ENCODE measurements around the gene RAMP3. TPM values are rescaled to one million over a fixed set of nuclear protein-coding genes. Genes with fewer than 3 reads are reported as not detected.
"Not testable (repeated sequence)": the region's sequence is repeated elsewhere in the genome, so short reads cannot be mapped to it uniquely, and the experiment has no call there.

RAMP3 gene
- total RNA-seq, 1 donor from 2014 or later, result not detected

GRCh38 chr7:45199506-45199905 lies 41.9 kb downstream of the RAMP3 start:
- Mint-ChIP-seq H3K36me3 (ENCODE audit: insufficient read depth) (no peaks in the 10 kb centered on the region), H3K27me3 (peaks cover 21% of the 10 kb centered on the region), H3K4me1 (ENCODE audit: low read depth) (no peaks in the 10 kb centered on the region), H3K27ac (no peak overlapping the region), H3K4me3 (ENCODE audit: low read depth) (no peak overlapping the region), H3K9me3 (ENCODE audit: low read depth) (no peaks in the 10 kb centered on the region)
- no peak for TF ChIP-seq CTCF (IDR thresholded peaks at IDR 0.05; ENCODE audit: unreplicated experiment)
- no peak for DNase-seq (ENCODE audit: low spot score, unreplicated experiment)

GRCh38 chr7:45202625-45203024 lies 45.0 kb downstream of the RAMP3 start:
- no peak overlapping the region for H3K4me3 Mint-ChIP-seq (ENCODE audit: low read depth)
- no peak for DNase-seq (ENCODE audit: low spot score, unreplicated experiment)
- no peaks in the 10 kb centered on the region for H3K9me3 Mint-ChIP-seq (ENCODE audit: low read depth)
- H3K4me1 Mint-ChIP-seq (ENCODE audit: low read depth), result no peaks in the 10 kb centered on the region
- TF ChIP-seq CTCF (IDR thresholded peaks at IDR 0.05; ENCODE audit: unreplicated experiment), result no peak
- H3K27ac Mint-ChIP-seq, result no peak overlapping the region
- no peaks in the 10 kb centered on the region for H3K36me3 Mint-ChIP-seq (ENCODE audit: insufficient read depth)
- H3K27me3 Mint-ChIP-seq, result peaks cover 40% of the 10 kb centered on the region

- Mint-ChIP-seq H3K27me3 (peaks cover 42% of the 10 kb centered on the region), H3K27ac (no peak overlapping the region), H3K4me1 (ENCODE audit: low read depth) (no peaks in the 10 kb centered on the region), H3K36me3 (ENCODE audit: insufficient read depth) (no peaks in the 10 kb centered on the region), H3K4me3 (ENCODE audit: low read depth) (no peak overlapping the region), H3K9me3 (ENCODE audit: low read depth) (no peaks in the 10 kb centered on the region)
- DNase-seq (ENCODE audit: low spot score, unreplicated experiment), result no peak
- TF ChIP-seq CTCF (IDR thresholded peaks at IDR 0.05; ENCODE audit: unreplicated experiment), result no peak
These were observed 45.4 kb downstream of the RAMP3 start for GRCh38 chr7:45203036-45203435.

- no peaks in the 10 kb centered on the region for H3K9me3 Mint-ChIP-seq (ENCODE audit: low read depth)
- DNase-seq (ENCODE audit: low spot score, unreplicated experiment), result no peak
- no peak overlapping the region for H3K27ac Mint-ChIP-seq
- TF ChIP-seq CTCF (IDR thresholded peaks at IDR 0.05; ENCODE audit: unreplicated experiment), result no peak
- H3K27me3 Mint-ChIP-seq, result peaks cover 46% of the 10 kb centered on the region
- no peaks in the 10 kb centered on the region for H3K4me1 Mint-ChIP-seq (ENCODE audit: low read depth)
- H3K36me3 Mint-ChIP-seq (ENCODE audit: insufficient read depth), result no peaks in the 10 kb centered on the region
- no peak overlapping the region for H3K4me3 Mint-ChIP-seq (ENCODE audit: low read depth)
These were observed 45.9 kb downstream of the RAMP3 start for GRCh38 chr7:45203459-45203858.

GRCh38 chr7:45203936-45204445 lies 46.4 kb downstream of the RAMP3 start:
- no peaks in the 10 kb centered on the region for H3K4me1 Mint-ChIP-seq (ENCODE audit: low read depth)
- no peak for TF ChIP-seq CTCF (IDR thresholded peaks at IDR 0.05; ENCODE audit: unreplicated experiment)
- no peaks in the 10 kb centered on the region for H3K36me3 Mint-ChIP-seq (ENCODE audit: insufficient read depth)
- H3K27ac Mint-ChIP-seq, result no peak overlapping the region
- no peak for DNase-seq (ENCODE audit: low spot score, unreplicated experiment)
- no peak overlapping the region for H3K4me3 Mint-ChIP-seq (ENCODE audit: low read depth)
- peaks cover 51% of the 10 kb centered on the region for H3K27me3 Mint-ChIP-seq
- no peaks in the 10 kb centered on the region for H3K9me3 Mint-ChIP-seq (ENCODE audit: low read depth)

- not testable (repeated sequence) for H3K4me3 Mint-ChIP-seq (ENCODE audit: low read depth); H3K36me3 Mint-ChIP-seq (ENCODE audit: insufficient read depth); H3K27ac Mint-ChIP-seq; H3K9me3 Mint-ChIP-seq (ENCODE audit: low read depth); H3K4me1 Mint-ChIP-seq (ENCODE audit: low read depth); DNase-seq (ENCODE audit: low spot score, unreplicated experiment)
- peaks cover 57% of the 10 kb centered on the region for H3K27me3 Mint-ChIP-seq
These were observed 48.7 kb downstream of the RAMP3 start for GRCh38 chr7:45206266-45206665.

- H3K4me3 Mint-ChIP-seq (ENCODE audit: low read depth); H3K9me3 Mint-ChIP-seq (ENCODE audit: low read depth); H3K27ac Mint-ChIP-seq; H3K36me3 Mint-ChIP-seq (ENCODE audit: insufficient read depth); DNase-seq (ENCODE audit: low spot score, unreplicated experiment); H3K4me1 Mint-ChIP-seq (ENCODE audit: low read depth): not testable (repeated sequence)
- peaks cover 58% of the 10 kb centered on the region for H3K27me3 Mint-ChIP-seq
These were observed 52.3 kb downstream of the RAMP3 start for GRCh38 chr7:45209909-45210308.

All from progenitor cell of endocrine pancreas (in vitro differentiated cells).